Right forelimb (tissue), 1 donor: Measurements from ENCODE around the gene SCN4A.

ENCODE experiments used
- DNase-seq: peaks from one replicate; pipeline ENCODE4 v3.0.0-alpha.2; 2018

Gene SCN4A

GRCh38 chr17:64001763-64002529, 29.2 kb upstream of the SCN4A start:
- no peak for DNase-seq

GRCh38 chr17:64001091-64001579, 28.4 kb upstream of the SCN4A start:
- DNase-seq = no peak

- DNase-seq = no peak
These were observed 27.2 kb upstream of the SCN4A start for GRCh38 chr17:63999680-64000531.

- no peak for DNase-seq
These were observed 26.3 kb upstream of the SCN4A start for GRCh38 chr17:63998721-63999679.

GRCh38 chr17:63998050-63998720, 25.5 kb upstream of the SCN4A start, which contains the start of gene PRR29:
Gene PRR29 (plus strand): TSS chr17:63998351. CDS start chr17:63998365, 14 bp downstream.
- peak; percentile 85 for DNase-seq

GRCh38 chr17:63997341-63998048, 24.8 kb upstream of the SCN4A start:
- DNase-seq = no peak

- DNase-seq = no peak
These were observed 23.9 kb upstream of the SCN4A start for GRCh38 chr17:63996430-63997182.

- DNase-seq = no peak
These were observed 22.9 kb upstream of the SCN4A start for GRCh38 chr17:63995626-63996025.

GRCh38 chr17:63993368-63993985, 20.8 kb upstream of the SCN4A start:
- DNase-seq = no peak

- DNase-seq = no peak
These were observed 18.9 kb upstream of the SCN4A start for GRCh38 chr17:63991611-63992010.

GRCh38 chr17:63989622-63990345, 17.1 kb upstream of the SCN4A start:
- DNase-seq = no peak

- peak; percentile 78 for DNase-seq
These were observed 16.3 kb upstream of the SCN4A start for GRCh38 chr17:63988741-63989621.

GRCh38 chr17:63988127-63988478, 15.4 kb upstream of the SCN4A start:
- DNase-seq = no peak

- DNase-seq = no peak
These were observed 14.8 kb upstream of the SCN4A start for GRCh38 chr17:63987221-63988126.

- peak; percentile 20 for DNase-seq
These were observed 14.1 kb upstream of the SCN4A start for GRCh38 chr17:63986821-63987220.

GRCh38 chr17:63985387-63986140, 12.8 kb upstream of the SCN4A start:
- DNase-seq = no peak
